Body of pancreas (tissue), 4 donors: ENCODE data around the gene TNRC18.

Source experiments
- CTCF ChIP-seq, 7 experiments: fragments of 450-650 bp in 4 of 7; fragments of 200-600 bp in 3 of 7; sonication (generic) in 3 of 7; IDR thresholded peaks; one replicate each; pipeline ENCODE4 v1.5.1; 2016 to 2019; ENCODE audit warnings: antibody characterized with exemption in 7 of 7
- POLR2A ChIP-seq, 3 donors: fragments of 450-650 bp; IDR thresholded peaks; one replicate each; pipeline ENCODE4 v1.6.1; 2016; ENCODE audit warnings: antibody characterized with exemption in 3 of 3, mild to moderate bottlenecking in 2 of 3

- TF ChIP-seq CTCF (IDR thresholded peaks at IDR 0.05) (no peak), POLR2A (IDR thresholded peaks at IDR 0.05) (no peak)
Observed at GRCh38 chr7:5309146-5309545, 114.5 kb downstream of the TNRC18 start.
